ENCODE data around the gene RFTN1. TPM values are rescaled to one million over a fixed set of nuclear protein-coding genes. Genes with fewer than 3 reads are reported as not detected.

RFTN1 gene
- total RNA-seq, 4 donors from 2014 or later = 10.3 to 26.9 (median 22.3) TPM

GRCh38 chr3:16423947-16424673 lies 89.4 kb downstream of the RFTN1 start:
- no peak overlapping the region for H3K4me3 ChIP-seq
- no peak overlapping the region for H3K27ac ChIP-seq
- H3K36me3 ChIP-seq = no peaks in the 10 kb centered on the region
- 95% methylated on average over 5 of the region's 5 CpGs for WGBS
- TF ChIP-seq EP300 (IDR thresholded peaks at IDR 0.05) = no peak
- H3K4me1 ChIP-seq = peaks cover 34% of the 10 kb centered on the region
- no peaks in the 10 kb centered on the region for H3K27me3 ChIP-seq
- DNase-seq (ENCODE audit: low spot score in 2 of 2) = no peak
- H3K9me3 ChIP-seq = no peaks in the 10 kb centered on the region

GRCh38 chr3:16423298-16423697 lies 90.2 kb downstream of the RFTN1 start:
- no peak for DNase-seq (ENCODE audit: low spot score in 2 of 2)
- WGBS = 59% methylated on average over 2 of the region's 2 CpGs

DNA sequence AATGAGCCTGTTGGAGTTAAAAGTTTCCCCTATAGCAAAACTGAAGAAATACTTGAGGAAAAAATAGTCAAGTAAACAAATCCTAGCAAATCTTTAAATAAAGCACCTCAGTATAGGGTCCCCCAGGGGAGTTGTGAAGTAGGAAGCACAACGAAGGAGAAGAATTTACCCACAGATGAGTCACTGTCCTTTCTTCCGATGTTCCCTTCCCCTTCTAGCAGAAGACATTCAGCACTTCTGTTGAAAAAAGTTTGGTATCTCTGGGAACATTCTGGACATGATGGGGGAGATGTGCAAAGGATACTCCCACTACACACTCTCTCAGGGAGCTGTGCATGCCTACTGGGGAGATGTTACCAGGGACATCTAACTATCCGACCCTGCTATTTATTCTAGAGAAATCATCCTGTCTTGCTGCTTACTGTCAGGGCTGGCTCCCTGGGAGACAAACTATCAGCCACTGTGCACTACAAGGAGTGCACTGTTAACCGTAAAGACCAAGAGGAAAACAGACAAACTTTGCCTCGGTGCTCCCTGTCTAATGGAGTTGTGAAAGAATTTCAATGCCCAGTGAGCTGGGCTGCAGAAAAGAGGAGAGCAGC lies 93.8 kb downstream of the RFTN1 start:
- no peak for TF ChIP-seq POLR2AphosphoS5 (IDR thresholded peaks at IDR 0.05)
- no peak for TF ChIP-seq POLR2A (IDR thresholded peaks at IDR 0.05)
- TF ChIP-seq EP300 (IDR thresholded peaks at IDR 0.05) = no peak
- no peak for TF ChIP-seq CTCF (IDR thresholded peaks at IDR 0.05)
- DNase-seq (ENCODE audit: low spot score in 2 of 2) = no peak
- H3K27me3 ChIP-seq = no peaks in the 10 kb centered on the region
- H3K27ac ChIP-seq = no peak overlapping the region
- H3K4me3 ChIP-seq = no peak overlapping the region
- H3K4me1 ChIP-seq = peaks cover 56% of the 10 kb centered on the region
- H3K9me3 ChIP-seq = no peaks in the 10 kb centered on the region
- H3K36me3 ChIP-seq = no peaks in the 10 kb centered on the region
- 53% methylated on average over 5 of the region's 5 CpGs for WGBS

More at GRCh38 chr3:16423298-16423697, 90.2 kb downstream of the RFTN1 start:
- H3K27ac ChIP-seq = no peak overlapping the region
- no peak overlapping the region for H3K4me3 ChIP-seq
- no peaks in the 10 kb centered on the region for H3K36me3 ChIP-seq
- no peak for TF ChIP-seq EP300 (IDR thresholded peaks at IDR 0.05)
- TF ChIP-seq POLR2AphosphoS5 (IDR thresholded peaks at IDR 0.05) = no peak
- no peak for TF ChIP-seq POLR2A (IDR thresholded peaks at IDR 0.05)
- no peak for TF ChIP-seq CTCF (IDR thresholded peaks at IDR 0.05)
- peaks cover 42% of the 10 kb centered on the region for H3K4me1 ChIP-seq
- no peaks in the 10 kb centered on the region for H3K9me3 ChIP-seq
- H3K27me3 ChIP-seq = no peaks in the 10 kb centered on the region

DNA sequence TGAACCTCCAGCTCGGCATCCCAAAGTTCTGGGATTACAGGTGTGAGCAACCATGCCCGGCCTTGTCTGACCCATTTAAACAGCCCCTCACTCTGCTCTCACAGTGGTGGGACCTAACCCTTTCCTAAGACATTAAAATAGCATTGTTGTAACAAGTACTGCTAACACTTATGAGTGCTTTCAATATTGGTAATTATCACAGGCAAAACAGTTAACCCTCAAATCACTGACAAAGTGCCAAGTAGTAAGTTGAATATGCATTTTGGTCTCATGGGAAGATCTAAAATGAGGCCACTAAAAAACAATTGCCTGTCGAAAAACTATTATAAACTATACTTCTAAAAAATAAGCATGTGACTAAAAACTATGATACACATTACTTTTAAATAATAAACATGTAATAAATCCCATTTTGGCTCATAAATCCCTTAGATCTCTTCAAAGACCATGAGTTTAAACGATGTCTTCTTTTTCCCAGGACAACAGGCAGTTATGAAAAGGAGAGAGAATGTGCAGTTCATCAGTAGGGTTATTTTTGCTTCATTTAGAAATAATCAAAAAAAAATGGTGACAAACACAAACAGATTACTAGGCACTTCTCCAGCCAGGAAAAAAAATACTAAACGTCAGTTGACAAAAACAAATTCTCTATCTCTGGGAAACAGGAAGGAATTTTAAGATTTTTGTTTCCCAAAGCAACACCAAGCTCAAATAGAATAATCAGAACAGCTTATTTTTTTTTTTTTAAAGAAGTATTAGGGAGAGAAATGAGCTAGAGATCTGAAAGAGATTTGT lies 95.4 kb downstream of the RFTN1 start:
- TF ChIP-seq CTCF (IDR thresholded peaks at IDR 0.05) (no peak), POLR2AphosphoS5 (IDR thresholded peaks at IDR 0.05) (no peak), EP300 (IDR thresholded peaks at IDR 0.05) (no peak), POLR2A (IDR thresholded peaks at IDR 0.05) (no peak)

DNA sequence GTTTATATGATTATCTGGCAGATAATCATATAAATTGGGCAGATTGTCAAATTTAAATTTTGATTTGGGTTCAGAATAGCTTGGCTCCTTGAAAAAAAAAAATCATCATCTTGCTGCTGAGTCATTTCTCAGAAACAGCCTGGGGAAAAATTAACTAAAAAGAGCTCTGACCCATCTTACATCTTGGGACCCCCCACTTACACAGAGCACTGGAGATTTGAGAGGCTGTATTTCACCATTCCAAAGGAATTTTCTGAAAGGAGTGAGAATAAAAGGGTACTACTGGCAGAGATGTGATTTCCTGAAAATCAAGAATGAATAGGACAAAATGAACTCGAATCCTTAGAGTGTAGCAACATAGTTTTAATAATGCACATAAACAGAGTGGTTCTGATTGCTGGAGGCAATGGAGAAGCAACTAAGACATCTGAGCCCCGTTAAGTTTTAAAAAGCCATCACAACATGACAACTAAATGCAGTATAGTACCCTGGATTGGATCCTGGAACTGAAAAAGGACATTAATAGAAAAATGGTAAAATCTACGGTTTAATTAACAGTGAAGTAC lies 97.5 kb downstream of the RFTN1 start:
- Histone ChIP-seq H3K9me3 (no peaks in the 10 kb centered on the region), H3K4me3 (no peak overlapping the region), H3K27me3 (no peaks in the 10 kb centered on the region), H3K4me1 (peaks cover 44% of the 10 kb centered on the region), H3K36me3 (no peaks in the 10 kb centered on the region), H3K27ac (no peak overlapping the region)
- no peak for TF ChIP-seq POLR2A (IDR thresholded peaks at IDR 0.05)
- no peak for TF ChIP-seq POLR2AphosphoS5 (IDR thresholded peaks at IDR 0.05)
- TF ChIP-seq CTCF (IDR thresholded peaks at IDR 0.05) = no peak
- TF ChIP-seq EP300 (IDR thresholded peaks at IDR 0.05) = no peak
- 50% methylated on average over 3 of the region's 3 CpGs for WGBS
- DNase-seq (ENCODE audit: low spot score in 2 of 2) = no peak

More for the DNA sequence above, 95.4 kb downstream of the RFTN1 start:
- H3K4me3 ChIP-seq = no peak overlapping the region
- no peak for DNase-seq (ENCODE audit: low spot score in 2 of 2)
- H3K9me3 ChIP-seq = no peaks in the 10 kb centered on the region
- peaks cover 48% of the 10 kb centered on the region for H3K4me1 ChIP-seq
- H3K27me3 ChIP-seq = no peaks in the 10 kb centered on the region
- WGBS = 58% methylated on average over 5 of the region's 5 CpGs
- no peaks in the 10 kb centered on the region for H3K36me3 ChIP-seq
- peak overlapping the region; percentile 72 for H3K27ac ChIP-seq

Data from suprapubic skin (tissue), 4 donors.